MCF 10A (cell line): Measurements from ENCODE around the gene ASCC1. TPM values are rescaled to one million over a fixed set of nuclear protein-coding genes. Genes with fewer than 3 reads are reported as not detected.

ENCODE experiments used
- BruUV-seq: library from RNA; stranded (reverse); fragments of 400-500 nt; replicated peaks from 2 replicates; lab custom pipeline; 2021; lab: Mats Ljungman, UMichigan
- CTCF ChIA-PET: fragments of 300-600 bp; sonication (Branson Sonifier 250); formaldehyde crosslinking; extraction: SDS; loops from one replicate; lab custom pipeline; 2021; ENCODE audit warnings: antibody characterized with exemption, inconsistent platforms; lab: Yijun Ruan, JAX
- POLR2A ChIA-PET: fragments of 300-600, 350-650 bp; sonication (Branson Sonifier 250); formaldehyde crosslinking; extraction: SDS; loops from one replicate; lab custom pipeline; 2020; ENCODE audit warnings: antibody characterized with exemption, inconsistent platforms; lab: Yijun Ruan, JAX
- DNase-seq: peaks from one replicate; pipeline ENCODE4 v3.0.0-alpha.2; 2018; ENCODE audit not compliant: unreplicated experiment
- H3K27ac Mint-ChIP-seq: one replicate; pipeline ENCODE4 v1.8.0; 2022; ENCODE audit warnings: mild to moderate bottlenecking, low read depth, mixed read lengths; ENCODE audit not compliant: unreplicated experiment
- H3K27me3 Mint-ChIP-seq: one replicate; pipeline ENCODE4 v1.8.0; 2022; ENCODE audit warnings: mixed read lengths; ENCODE audit not compliant: insufficient read depth, unreplicated experiment
- H3K36me3 Mint-ChIP-seq: one replicate; pipeline ENCODE4 v1.8.0; 2022; ENCODE audit warnings: mild to moderate bottlenecking, moderate library complexity, mixed read lengths; ENCODE audit not compliant: insufficient read depth, unreplicated experiment
- H3K4me1 Mint-ChIP-seq: one replicate; pipeline ENCODE4 v1.8.0; 2022; ENCODE audit warnings: mixed read lengths; ENCODE audit not compliant: insufficient read depth, unreplicated experiment
- H3K4me3 Mint-ChIP-seq: one replicate; pipeline ENCODE4 v1.8.0; 2022; ENCODE audit warnings: mild to moderate bottlenecking, moderate library complexity, mixed read lengths; ENCODE audit not compliant: unreplicated experiment
- H3K9me3 Mint-ChIP-seq: one replicate; pipeline ENCODE4 v1.8.0; 2022; ENCODE audit warnings: mixed read lengths; ENCODE audit not compliant: unreplicated experiment
- CTCF ChIP-seq: fragments of 200-600 bp; IDR thresholded peaks from one replicate; pipeline ENCODE4 v1.8.0; 2022; ENCODE audit warnings: antibody characterized with exemption, mild to moderate bottlenecking; ENCODE audit not compliant: unreplicated experiment
- intact Hi-C: fragments of 100-400 bp; cut with micrococcal nuclease; formaldehyde crosslinking; loops from 2 replicates; pipeline ENCODE4 v1.14.1; 2022
- total RNA-seq: library from RNA; stranded (reverse); gene quantifications from 2 replicates; pipeline ENCODE4 v1.2.3, GENCODE V29; 2022

The ASCC1 gene
- total RNA-seq, 1 experiment from 2014 or later: 26.3 TPM

- Mint-ChIP-seq H3K9me3 (no peaks in the 10 kb centered on the region), H3K4me1 (peaks cover 36% of the 10 kb centered on the region), H3K4me3 (no peak overlapping the region), H3K36me3 (peaks cover 33% of the 10 kb centered on the region), H3K27me3 (no peaks in the 10 kb centered on the region), H3K27ac (peak overlapping the region; percentile 24)
- POLR2A ChIA-PET: interaction anchor here (1.2 to 27.1 kb wide), 5 partner anchors 10 to 81 kb away, joined by 3 to 902 read pairs (median 4); partner anchors contain the start of gene DDIT4
- CTCF ChIA-PET: no interaction called here
- no TSS peak for BruUV-seq
- TF ChIP-seq CTCF: no peak
- no peak for DNase-seq
- intact Hi-C loops: no loop called here
Observed at GRCh38 chr10:72239409-72239808, 23.3 kb upstream of the ASCC1 start.

GRCh38 chr10:72238392-72239175 lies 22.5 kb upstream of the ASCC1 start:
- Mint-ChIP-seq H3K27me3 (no peaks in the 10 kb centered on the region), H3K27ac (no peak overlapping the region), H3K4me3 (no peak overlapping the region), H3K9me3 (no peaks in the 10 kb centered on the region), H3K36me3 (peaks cover 41% of the 10 kb centered on the region), H3K4me1 (peaks cover 27% of the 10 kb centered on the region)
- no peak for DNase-seq
- intact Hi-C loops: no loop called here
- POLR2A ChIA-PET: interaction anchor here (0.8 to 3.6 kb wide), 9 partner anchors 8 to 81 kb away, joined by 3 to 16 read pairs (median 7); partner anchors contain the start of gene DDIT4
- CTCF ChIA-PET: interaction anchor here (0.8 to 1.9 kb wide), 4 partner anchors 16 to 92 kb away, joined by 3 to 9 read pairs (median 4); no protein-coding TSS in a partner anchor
- BruUV-seq: no TSS peak
- no peak for TF ChIP-seq CTCF

DNA sequence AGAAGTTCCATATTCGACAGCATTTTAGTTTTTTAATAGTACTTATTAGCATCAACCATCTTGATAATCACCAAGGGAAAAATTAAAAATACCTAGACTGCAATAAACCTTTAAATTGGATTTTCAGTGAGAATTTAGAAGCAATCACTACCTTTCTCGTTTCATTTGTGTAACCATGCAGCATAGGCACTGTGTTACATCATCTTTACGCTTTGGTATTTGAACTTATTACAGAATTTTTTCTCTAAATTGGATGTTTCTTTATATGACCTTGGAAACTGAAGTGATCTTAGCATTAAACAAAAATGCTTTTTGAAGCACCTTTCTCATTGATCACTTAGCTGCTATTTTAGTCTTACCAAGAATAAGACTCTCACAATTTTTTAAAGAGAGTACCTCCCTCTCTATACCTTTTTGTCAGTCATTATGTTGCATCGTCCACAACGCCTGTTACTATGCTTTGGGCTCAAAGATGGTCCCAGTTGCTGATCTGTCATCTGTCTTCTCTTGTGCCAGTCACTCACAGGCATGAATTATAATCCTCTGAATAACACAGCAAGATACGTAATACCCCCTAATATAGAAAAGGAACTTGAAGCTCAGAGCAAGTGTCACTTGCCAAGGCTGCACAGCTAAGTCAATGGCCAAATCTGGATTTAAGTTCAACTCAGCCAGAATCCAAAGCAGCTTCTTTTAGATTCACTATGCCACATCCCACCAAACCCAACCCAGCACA lies 19.6 kb upstream of the ASCC1 start:
- Mint-ChIP-seq H3K36me3 (peaks cover 62% of the 10 kb centered on the region), H3K27me3 (no peaks in the 10 kb centered on the region), H3K4me3 (no peak overlapping the region), H3K9me3 (no peaks in the 10 kb centered on the region), H3K4me1 (peaks cover 4% of the 10 kb centered on the region), H3K27ac (no peak overlapping the region)
- intact Hi-C loops: no loop called here
- no peak for TF ChIP-seq CTCF
- BruUV-seq: no TSS peak
- POLR2A ChIA-PET: interaction anchor here (0.6 to 3.6 kb wide), 7 partner anchors 9 to 94 kb away, joined by 3 to 16 read pairs (median 4); partner anchors contain the start of genes ANAPC16 and DDIT4
- CTCF ChIA-PET: interaction anchor here (0.6 to 1.4 kb wide), 3 partner anchors 108 to 921 kb away, joined by 3 to 4 read pairs (median 3); no protein-coding TSS in a partner anchor
- no peak for DNase-seq
